ENCODE data around the gene PARP4. TPM values are rescaled to one million over a fixed set of nuclear protein-coding genes. Genes with fewer than 3 reads are reported as not detected.
"Not testable (repeated sequence)": the region's sequence is repeated elsewhere in the genome, so short reads cannot be mapped to it uniquely, and the experiment has no call there.

The PARP4 gene
- total RNA-seq, 4 donors from 2014 or later, result 6.9 to 11.6 (median 7.6) TPM

GRCh38 chr13:24407844-24408243 is 104.7 kb downstream of the PARP4 start:
- Histone ChIP-seq H3K27ac (no peak overlapping the region), H3K36me3 (no peaks in the 10 kb centered on the region), H3K4me3 (no peak overlapping the region), H3K9me3 (no peaks in the 10 kb centered on the region), H3K4me1 (no peaks in the 10 kb centered on the region), H3K27me3 (no peaks in the 10 kb centered on the region)
- no peak for DNase-seq
- in situ Hi-C loops (cut with MboI; ENCODE audit: low sequenced_read_pairs in 4 of 4), result no loop called here
- intact Hi-C loops (cut with DNase I; ENCODE audit: low total_unique reads), result no loop called here
- no peak for ATAC-seq
- no peak for TF ChIP-seq CTCF (IDR thresholded peaks at IDR 0.05 in 4 of 5, conservative IDR thresholded peaks at IDR 0.05 in 1 of 5)
- TF ChIP-seq POLR2A (IDR thresholded peaks at IDR 0.05), result no peak

- TF ChIP-seq CTCF (IDR thresholded peaks at IDR 0.05 in 4 of 5, conservative IDR thresholded peaks at IDR 0.05 in 1 of 5) (no peak), POLR2A (IDR thresholded peaks at IDR 0.05) (no peak)
- DNase-seq, result no peak
- in situ Hi-C loops (cut with MboI; ENCODE audit: low sequenced_read_pairs in 4 of 4) (no loop called here), intact Hi-C loops (cut with DNase I; ENCODE audit: low total_unique reads) (no loop called here)
- ATAC-seq, result no peak
- H3K9me3 ChIP-seq, result no peaks in the 10 kb centered on the region
- H3K27me3 ChIP-seq, result no peaks in the 10 kb centered on the region
- H3K36me3 ChIP-seq, result no peaks in the 10 kb centered on the region
- H3K27ac ChIP-seq, result no peak overlapping the region
- no peak overlapping the region for H3K4me3 ChIP-seq
- no peaks in the 10 kb centered on the region for H3K4me1 ChIP-seq
Measured at GRCh38 chr13:24406524-24406923, 106.1 kb downstream of the PARP4 start.

DNA sequence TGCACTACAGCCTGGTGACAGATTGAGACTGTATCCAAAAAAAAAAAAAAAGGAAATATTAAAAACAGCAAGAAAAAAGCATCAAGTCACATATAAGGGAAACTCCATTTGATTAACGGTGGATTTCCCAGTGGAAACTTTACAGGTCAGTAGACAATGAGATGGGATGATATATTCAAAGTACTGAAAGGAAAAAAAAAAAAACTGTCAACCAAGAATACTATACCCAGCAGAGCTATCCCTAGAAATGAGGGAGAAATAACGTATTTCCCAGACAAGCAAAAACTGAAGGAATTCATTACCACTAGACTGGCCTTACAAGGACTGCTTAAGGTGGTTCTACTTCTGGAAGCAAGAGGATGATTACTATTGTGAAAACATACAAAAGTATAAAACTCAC is 115.8 kb downstream of the PARP4 start:
- in situ Hi-C loops (cut with MboI; ENCODE audit: low sequenced_read_pairs in 4 of 4), result no loop called here

GRCh38 chr13:24392972-24393371 is 119.6 kb downstream of the PARP4 start:
- intact Hi-C loops (cut with DNase I; ENCODE audit: low total_unique reads), result no loop called here
- DNase-seq (no peak), ATAC-seq (no peak)
- H3K9me3 ChIP-seq, result no peaks in the 10 kb centered on the region
- H3K27me3 ChIP-seq, result no peaks in the 10 kb centered on the region
- no peaks in the 10 kb centered on the region for H3K36me3 ChIP-seq
- H3K27ac ChIP-seq, result no peak overlapping the region
- H3K4me1 ChIP-seq, result no peaks in the 10 kb centered on the region
- TF ChIP-seq CTCF (IDR thresholded peaks at IDR 0.05 in 4 of 5, conservative IDR thresholded peaks at IDR 0.05 in 1 of 5), result no peak
- TF ChIP-seq POLR2A (IDR thresholded peaks at IDR 0.05), result no peak
- H3K4me3 ChIP-seq, result no peak overlapping the region
- in situ Hi-C loops (cut with MboI; ENCODE audit: low sequenced_read_pairs in 4 of 4), result no loop called here

More for the DNA sequence above, 115.8 kb downstream of the PARP4 start:
- Histone ChIP-seq H3K9me3 (no peaks in the 10 kb centered on the region), H3K27me3 (no peaks in the 10 kb centered on the region), H3K36me3 (no peaks in the 10 kb centered on the region), H3K4me1 (no peaks in the 10 kb centered on the region), H3K4me3 (no peak overlapping the region), H3K27ac (no peak overlapping the region)
- ATAC-seq (no peak), DNase-seq (no peak)
- intact Hi-C loops (cut with DNase I; ENCODE audit: low total_unique reads), result no loop called here
- TF ChIP-seq CTCF (IDR thresholded peaks at IDR 0.05 in 4 of 5, conservative IDR thresholded peaks at IDR 0.05 in 1 of 5) (no peak), POLR2A (IDR thresholded peaks at IDR 0.05) (no peak)

DNA sequence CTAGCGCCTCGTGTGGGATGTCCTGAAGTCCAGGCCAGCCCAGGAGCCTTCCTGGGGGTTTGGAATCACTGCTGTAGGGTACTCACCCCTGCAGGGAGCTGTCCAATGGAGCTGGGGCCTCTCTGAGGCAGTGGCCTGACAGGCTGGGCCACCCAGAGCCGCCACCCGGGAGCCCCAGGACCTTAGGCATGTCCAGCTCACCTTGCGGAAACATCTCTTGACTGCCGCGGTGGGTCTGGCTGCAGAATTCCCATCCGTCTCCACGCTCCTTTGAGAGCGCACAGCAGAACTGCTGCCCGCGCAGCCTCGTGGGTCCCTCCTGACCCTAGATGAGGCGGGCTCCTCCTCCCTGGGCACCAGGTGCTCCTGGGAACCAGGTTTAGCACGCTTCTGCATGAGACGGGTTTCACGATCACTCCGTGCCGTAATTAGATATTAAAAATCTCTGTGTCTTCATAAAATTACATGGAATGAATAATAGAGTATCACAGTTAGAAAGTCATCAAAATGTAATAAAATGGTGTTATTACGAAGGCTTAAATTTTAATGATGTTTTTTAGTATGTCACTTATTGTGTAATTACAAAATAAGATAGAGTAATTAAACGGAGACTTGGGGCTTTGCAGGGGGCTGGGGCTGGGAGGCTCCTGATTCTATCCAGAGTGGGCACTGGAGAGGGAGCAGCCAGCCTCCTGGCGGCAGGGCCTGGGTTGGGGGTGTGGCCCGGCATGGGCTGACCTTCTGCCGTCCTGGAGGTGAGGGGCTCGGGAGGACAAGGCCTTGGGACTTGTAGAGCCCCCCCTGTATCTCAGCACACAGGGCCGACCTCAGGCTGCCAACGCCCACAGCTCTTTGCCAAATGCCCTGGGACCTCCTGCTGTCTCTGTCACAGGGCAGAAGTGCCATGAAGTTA is 120.6 kb downstream of the PARP4 start:
- H3K9me3 ChIP-seq; H3K4me1 ChIP-seq; H3K36me3 ChIP-seq; intact Hi-C loops (cut with DNase I; ENCODE audit: low total_unique reads); in situ Hi-C loops (cut with MboI; ENCODE audit: low sequenced_read_pairs in 4 of 4); H3K27ac ChIP-seq; ATAC-seq; H3K27me3 ChIP-seq; H3K4me3 ChIP-seq; DNase-seq: not testable (repeated sequence)

DNA sequence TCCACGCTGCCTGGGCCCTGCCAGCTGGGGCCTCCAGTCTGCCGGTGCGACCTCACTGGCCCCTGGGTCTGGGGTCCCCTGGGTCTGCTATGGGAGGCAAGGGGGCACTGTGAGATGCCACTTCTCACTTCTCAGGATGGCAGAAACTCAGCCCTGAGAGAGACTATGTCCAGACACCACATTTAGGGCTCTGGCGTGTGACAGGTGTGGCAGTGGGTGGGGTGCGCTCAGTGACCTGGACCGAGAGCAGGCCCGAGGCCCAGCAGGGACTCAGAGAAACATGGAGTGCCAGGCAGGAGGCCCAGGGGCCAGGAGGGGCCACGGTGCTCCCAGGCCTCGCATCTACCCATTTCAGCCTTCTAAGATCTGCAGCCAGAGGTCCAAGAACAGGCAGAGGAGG is 121.8 kb downstream of the PARP4 start:
- intact Hi-C loops (cut with DNase I; ENCODE audit: low total_unique reads); H3K27ac ChIP-seq: not testable (repeated sequence)

More for the DNA sequence above, 121.8 kb downstream of the PARP4 start:
- H3K9me3 ChIP-seq; DNase-seq; H3K36me3 ChIP-seq; H3K4me3 ChIP-seq; ATAC-seq; in situ Hi-C loops (cut with MboI; ENCODE audit: low sequenced_read_pairs in 4 of 4); H3K4me1 ChIP-seq; H3K27me3 ChIP-seq: not testable (repeated sequence)

Measured in gastrocnemius medialis (tissue), 4 donors.